ENCODE measurements around the gene CHST3. TPM values are rescaled to one million over a fixed set of nuclear protein-coding genes. Genes with fewer than 3 reads are reported as not detected.

The CHST3 gene
- polyA plus RNA-seq, 1 donor (not counting 4 experiments of a cell fraction or from before 2014, with no cell fraction given), result 12.0 TPM

- H3K27me3 ChIP-seq (ENCODE audit: control insufficient read depth, extremely low read depth, insufficient read depth, low read length), result peaks cover 3% of the 10 kb centered on the region
- dilution Hi-C loops (cut with MboI; ENCODE audit: extremely low pct_ligation_motif_present, low sequenced_read_pairs), result no loop called here
Observed at GRCh38 chr10:71946700-71947099, 17.5 kb upstream of the CHST3 start.

GRCh38 chr10:71948496-71949067 is 15.6 kb upstream of the CHST3 start:
- Histone ChIP-seq H3K4me3 (ENCODE audit: control insufficient read depth in 2 of 3, extremely low read depth in 1 of 3, insufficient read depth in 2 of 3, low read depth in 1 of 3, low read length in 3 of 3) (no peak overlapping the region), H4K20me1 (ENCODE audit: control insufficient read depth, extremely low read depth, insufficient read depth, low read length) (no peaks in the 10 kb centered on the region), H3K4me2 (ENCODE audit: control insufficient read depth, extremely low read depth, insufficient read depth, low read depth, low read length) (no peak overlapping the region), H3K9me3 (ENCODE audit: control insufficient read depth, low read depth, low read length) (peaks cover 9% of the 10 kb centered on the region), H3K27me3 (ENCODE audit: control insufficient read depth, extremely low read depth, insufficient read depth, low read length) (peaks cover 3% of the 10 kb centered on the region), H3K9ac (ENCODE audit: control insufficient read depth, extremely low read depth, insufficient read depth, low read length) (no peak overlapping the region), H3K27ac (ENCODE audit: control insufficient read depth, insufficient read depth, low read length) (no peak overlapping the region), H3K79me2 (ENCODE audit: control insufficient read depth, insufficient read depth, low read length) (no peaks in the 10 kb centered on the region), H3K9me1 (ENCODE audit: control insufficient read depth, extremely low read depth, insufficient read depth, low read length) (no peaks in the 10 kb centered on the region), H2AFZ (ENCODE audit: control insufficient read depth, low read length) (no peak overlapping the region), H3K36me3 (ENCODE audit: control insufficient read depth in 2 of 2, extremely low read depth in 1 of 2, insufficient read depth in 2 of 2, low read length in 2 of 2) (no peaks in the 10 kb centered on the region), H3K4me1 (ENCODE audit: control insufficient read depth, extremely low read depth, insufficient read depth, low read length) (no peaks in the 10 kb centered on the region)
- no peak for TF ChIP-seq EZH2 (IDR thresholded peaks at IDR 0.05; ENCODE audit: low read length)
- FAIRE-seq (no peak), DNase-seq (ENCODE audit: low read depth, low spot score) (no peak)
- dilution Hi-C loops (cut with MboI; ENCODE audit: extremely low pct_ligation_motif_present, low sequenced_read_pairs), result no loop called here

More at GRCh38 chr10:71946700-71947099, 17.5 kb upstream of the CHST3 start:
- no peak overlapping the region for H3K4me2 ChIP-seq (ENCODE audit: control insufficient read depth, extremely low read depth, insufficient read depth, low read depth, low read length)
- H3K36me3 ChIP-seq (ENCODE audit: control insufficient read depth in 2 of 2, extremely low read depth in 1 of 2, insufficient read depth in 2 of 2, low read length in 2 of 2), result no peaks in the 10 kb centered on the region
- TF ChIP-seq CTCF (optimal IDR thresholded peaks at IDR 0.05 in 1 of 3, IDR thresholded peaks at IDR 0.05 in 1 of 3, conservative IDR thresholded peaks at IDR 0.05 in 1 of 3; ENCODE audit: extremely low read depth in 1 of 3, insufficient read depth in 2 of 3, low read length in 3 of 3) (no peak), EZH2 (IDR thresholded peaks at IDR 0.05; ENCODE audit: low read length) (no peak)
- no peak overlapping the region for H2AFZ ChIP-seq (ENCODE audit: control insufficient read depth, low read length)
- H3K9ac ChIP-seq (ENCODE audit: control insufficient read depth, extremely low read depth, insufficient read depth, low read length), result no peak overlapping the region
- no peak overlapping the region for H3K27ac ChIP-seq (ENCODE audit: control insufficient read depth, insufficient read depth, low read length)
- no peaks in the 10 kb centered on the region for H3K4me1 ChIP-seq (ENCODE audit: control insufficient read depth, extremely low read depth, insufficient read depth, low read length)
- no peak overlapping the region for H3K4me3 ChIP-seq (ENCODE audit: control insufficient read depth in 2 of 3, extremely low read depth in 1 of 3, insufficient read depth in 2 of 3, low read depth in 1 of 3, low read length in 3 of 3)
- H4K20me1 ChIP-seq (ENCODE audit: control insufficient read depth, extremely low read depth, insufficient read depth, low read length), result no peaks in the 10 kb centered on the region
- no peaks in the 10 kb centered on the region for H3K79me2 ChIP-seq (ENCODE audit: control insufficient read depth, insufficient read depth, low read length)
- DNase-seq (ENCODE audit: low read depth, low spot score), result no peak
- no peak for FAIRE-seq
- H3K9me3 ChIP-seq (ENCODE audit: control insufficient read depth, low read depth, low read length), result peaks cover 9% of the 10 kb centered on the region
- H3K9me1 ChIP-seq (ENCODE audit: control insufficient read depth, extremely low read depth, insufficient read depth, low read length), result no peaks in the 10 kb centered on the region

- Histone ChIP-seq H3K4me1 (ENCODE audit: control insufficient read depth, extremely low read depth, insufficient read depth, low read length) (no peaks in the 10 kb centered on the region), H3K27ac (ENCODE audit: control insufficient read depth, insufficient read depth, low read length) (no peak overlapping the region), H4K20me1 (ENCODE audit: control insufficient read depth, extremely low read depth, insufficient read depth, low read length) (no peaks in the 10 kb centered on the region), H3K9ac (ENCODE audit: control insufficient read depth, extremely low read depth, insufficient read depth, low read length) (no peak overlapping the region), H3K27me3 (ENCODE audit: control insufficient read depth, extremely low read depth, insufficient read depth, low read length) (peaks cover 3% of the 10 kb centered on the region), H3K4me2 (ENCODE audit: control insufficient read depth, extremely low read depth, insufficient read depth, low read depth, low read length) (no peak overlapping the region), H3K79me2 (ENCODE audit: control insufficient read depth, insufficient read depth, low read length) (no peaks in the 10 kb centered on the region), H3K9me3 (ENCODE audit: control insufficient read depth, low read depth, low read length) (peaks cover 15% of the 10 kb centered on the region), H3K4me3 (ENCODE audit: control insufficient read depth in 2 of 3, extremely low read depth in 1 of 3, insufficient read depth in 2 of 3, low read depth in 1 of 3, low read length in 3 of 3) (no peak overlapping the region), H3K36me3 (ENCODE audit: control insufficient read depth in 2 of 2, extremely low read depth in 1 of 2, insufficient read depth in 2 of 2, low read length in 2 of 2) (no peaks in the 10 kb centered on the region), H3K9me1 (ENCODE audit: control insufficient read depth, extremely low read depth, insufficient read depth, low read length) (no peaks in the 10 kb centered on the region), H2AFZ (ENCODE audit: control insufficient read depth, low read length) (no peak overlapping the region)
- TF ChIP-seq EZH2 (IDR thresholded peaks at IDR 0.05; ENCODE audit: low read length) (no peak), CTCF (optimal IDR thresholded peaks at IDR 0.05 in 1 of 3, IDR thresholded peaks at IDR 0.05 in 1 of 3, conservative IDR thresholded peaks at IDR 0.05 in 1 of 3; ENCODE audit: extremely low read depth in 1 of 3, insufficient read depth in 2 of 3, low read length in 3 of 3) (no peak)
- no peak for DNase-seq (ENCODE audit: low read depth, low spot score)
- FAIRE-seq, result no peak
- dilution Hi-C loops (cut with MboI; ENCODE audit: extremely low pct_ligation_motif_present, low sequenced_read_pairs), result no loop called here
Observed at GRCh38 chr10:71950683-71951082, 13.5 kb upstream of the CHST3 start.

Data from keratinocyte (primary cell).